Colonic mucosa (tissue), 4 donors: ENCODE results near the gene OLIG2. TPM values are rescaled to one million over a fixed set of nuclear protein-coding genes. Genes with fewer than 3 reads are reported as not detected.

ENCODE experiments used
- DNase-seq: peaks from one replicate; pipeline ENCODE4 v3.0.0-alpha.2; 2020
- H3K27ac ChIP-seq: fragments of 200-600 bp; one replicate; pipeline ENCODE4 v1.8.0; 2021
- H3K27me3 ChIP-seq: fragments of 200-600 bp; one replicate; pipeline ENCODE4 v1.8.0; 2021
- H3K36me3 ChIP-seq: fragments of 200-600 bp; one replicate; pipeline ENCODE4 v1.8.0; 2021
- H3K4me1 ChIP-seq: fragments of 200-600 bp; one replicate; pipeline ENCODE4 v1.8.0; 2021; ENCODE audit warnings: mild to moderate bottlenecking
- H3K4me3 ChIP-seq: fragments of 200-600 bp; one replicate; pipeline ENCODE4 v1.8.0; 2021
- H3K9ac ChIP-seq, 2 donors: one replicate each; pipeline ENCODE4 v1.7.0; 2013; ENCODE audit warnings: control low read depth in 2 of 2, low read depth in 2 of 2, low read length in 2 of 2
- H3K9me3 ChIP-seq: fragments of 200-600 bp; one replicate; pipeline ENCODE4 v1.8.0; 2021
- intact Hi-C: fragments of 100-400 bp; cut with DNase I; formaldehyde crosslinking; loops from one replicate; pipeline ENCODE4 v1.14.1; 2022
- total RNA-seq, 2 donors: library from RNA; stranded (reverse); fragmentation: NEBNext Ultra II Directional in 1 of 2; extraction: Animal tissue kit (Norgen Biotek cat#: 25700) in 1 of 2; gene quantifications; one replicate each; pipeline ENCODE4 v1.2.1, GENCODE V29; 2021
- TF ChIP-seq, protein P1 (sequence below): fragments of 200-600 bp; IDR thresholded peaks from one replicate; pipeline ENCODE4 v1.8.0; 2022; ENCODE audit warnings: antibody characterized with exemption, mild to moderate bottlenecking
- donor health status: healthy.
- donor health status: DM: no; HTN: no; CAD: no.
- donor health status: DM: no; HTN: no; CAD: no.

The OLIG2 gene
- total RNA-seq, 2 donors from 2014 or later, result not detected

GRCh38 chr21:33061233-33061632, 35.5 kb downstream of the OLIG2 start:
- Histone ChIP-seq H3K27me3 (peaks cover 3% of the 10 kb centered on the region), H3K36me3 (no peaks in the 10 kb centered on the region), H3K9ac (no peak overlapping the region), H3K9me3 (no peaks in the 10 kb centered on the region), H3K27ac (no peak overlapping the region), H3K4me3 (no peak overlapping the region), H3K4me1 (no peaks in the 10 kb centered on the region)
- intact Hi-C loops, result no loop called here
- TF ChIP-seq, protein P1, sequence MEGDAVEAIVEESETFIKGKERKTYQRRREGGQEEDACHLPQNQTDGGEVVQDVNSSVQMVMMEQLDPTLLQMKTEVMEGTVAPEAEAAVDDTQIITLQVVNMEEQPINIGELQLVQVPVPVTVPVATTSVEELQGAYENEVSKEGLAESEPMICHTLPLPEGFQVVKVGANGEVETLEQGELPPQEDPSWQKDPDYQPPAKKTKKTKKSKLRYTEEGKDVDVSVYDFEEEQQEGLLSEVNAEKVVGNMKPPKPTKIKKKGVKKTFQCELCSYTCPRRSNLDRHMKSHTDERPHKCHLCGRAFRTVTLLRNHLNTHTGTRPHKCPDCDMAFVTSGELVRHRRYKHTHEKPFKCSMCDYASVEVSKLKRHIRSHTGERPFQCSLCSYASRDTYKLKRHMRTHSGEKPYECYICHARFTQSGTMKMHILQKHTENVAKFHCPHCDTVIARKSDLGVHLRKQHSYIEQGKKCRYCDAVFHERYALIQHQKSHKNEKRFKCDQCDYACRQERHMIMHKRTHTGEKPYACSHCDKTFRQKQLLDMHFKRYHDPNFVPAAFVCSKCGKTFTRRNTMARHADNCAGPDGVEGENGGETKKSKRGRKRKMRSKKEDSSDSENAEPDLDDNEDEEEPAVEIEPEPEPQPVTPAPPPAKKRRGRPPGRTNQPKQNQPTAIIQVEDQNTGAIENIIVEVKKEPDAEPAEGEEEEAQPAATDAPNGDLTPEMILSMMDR, result no peak
- DNase-seq, result no peak

GRCh38 chr21:33063375-33063883, 37.7 kb downstream of the OLIG2 start:
- Histone ChIP-seq H3K27ac (no peak overlapping the region), H3K9ac (no peak overlapping the region), H3K4me3 (no peak overlapping the region), H3K36me3 (no peaks in the 10 kb centered on the region), H3K27me3 (peaks cover 8% of the 10 kb centered on the region), H3K4me1 (no peaks in the 10 kb centered on the region), H3K9me3 (no peaks in the 10 kb centered on the region)
- no peak for DNase-seq
- intact Hi-C loops, result no loop called here
- TF ChIP-seq, protein P1, result no peak

- TF ChIP-seq, protein P1, result no peak
- no peak overlapping the region for H3K27ac ChIP-seq
Observed at GRCh38 chr21:33063907-33064622, 38.3 kb downstream of the OLIG2 start.

DNA sequence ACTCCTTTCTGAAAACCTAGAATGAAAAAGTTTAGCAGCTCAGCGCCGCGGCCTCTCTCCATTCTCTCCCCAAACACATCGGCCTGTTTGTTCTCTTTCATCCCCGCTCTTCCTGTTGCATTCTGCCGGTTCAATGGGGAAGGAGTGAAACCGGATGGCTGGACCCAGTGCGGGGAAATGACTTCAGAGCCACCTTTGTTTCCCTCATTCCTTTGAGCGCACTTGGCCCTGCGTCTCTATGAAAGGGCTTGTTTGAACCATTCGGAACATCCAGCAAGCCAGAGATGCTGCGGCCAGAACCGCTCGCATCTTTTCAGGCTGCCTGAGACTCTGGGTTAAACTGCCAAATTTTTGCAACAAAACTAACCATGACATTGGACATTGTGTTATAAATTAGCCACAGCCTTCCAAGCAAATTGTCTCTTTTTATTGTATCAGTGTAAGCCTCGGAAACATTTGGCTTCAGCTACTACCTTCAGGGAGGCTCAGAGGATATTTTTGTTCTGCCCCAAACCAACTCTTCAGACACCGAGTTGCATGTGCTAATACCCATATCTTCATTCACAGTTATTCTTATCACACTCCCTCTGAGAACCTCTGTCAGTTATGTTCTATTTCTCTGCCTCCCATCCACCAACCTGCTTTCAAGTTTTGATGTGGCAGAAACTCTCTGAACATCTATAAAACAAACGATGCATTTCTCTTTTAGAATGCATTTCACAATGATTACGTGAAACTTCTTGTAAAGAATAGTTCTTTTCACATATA, 39.1 kb downstream of the OLIG2 start:
- H3K4me3 ChIP-seq, result no peak overlapping the region
- no peaks in the 10 kb centered on the region for H3K4me1 ChIP-seq
- TF ChIP-seq, protein P1, result no peak
- no peaks in the 10 kb centered on the region for H3K36me3 ChIP-seq
- no peak overlapping the region for H3K9ac ChIP-seq
- no peak overlapping the region for H3K27ac ChIP-seq
- peaks cover 21% of the 10 kb centered on the region for H3K27me3 ChIP-seq
- no peak for DNase-seq
- intact Hi-C loops, result no loop called here
- H3K9me3 ChIP-seq, result no peaks in the 10 kb centered on the region

More at GRCh38 chr21:33063907-33064622, 38.3 kb downstream of the OLIG2 start:
- Histone ChIP-seq H3K9me3 (no peaks in the 10 kb centered on the region), H3K9ac (no peak overlapping the region), H3K4me3 (no peak overlapping the region), H3K36me3 (no peaks in the 10 kb centered on the region), H3K27me3 (peaks cover 15% of the 10 kb centered on the region), H3K4me1 (no peaks in the 10 kb centered on the region)
- no peak for DNase-seq
- intact Hi-C loops, result no loop called here

DNA sequence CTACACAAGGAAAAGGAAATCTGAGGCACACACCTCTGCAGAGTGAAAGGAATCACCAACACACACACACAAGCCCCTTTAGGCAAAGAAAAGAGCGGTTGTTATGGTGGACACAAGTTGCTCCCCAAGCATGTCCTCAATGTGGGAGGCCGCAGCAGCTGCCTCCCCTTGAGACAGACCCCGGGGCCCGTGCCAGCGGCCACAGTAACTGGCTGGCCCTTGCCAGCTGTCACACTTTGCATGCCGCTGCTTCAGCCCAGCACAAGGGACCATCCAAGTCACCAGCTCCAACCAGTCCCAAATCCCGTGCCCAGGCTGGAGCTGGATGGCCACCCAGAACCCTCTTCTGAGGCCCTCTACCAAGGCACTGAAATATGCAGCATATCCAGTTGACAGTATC, 41.3 kb downstream of the OLIG2 start:
- TF ChIP-seq, protein P1, result no peak
- Histone ChIP-seq H3K36me3 (no peaks in the 10 kb centered on the region), H3K4me3 (no peak overlapping the region), H3K9ac (no peak overlapping the region), H3K27me3 (peaks cover 41% of the 10 kb centered on the region), H3K4me1 (peaks cover 7% of the 10 kb centered on the region), H3K27ac (no peak overlapping the region), H3K9me3 (no peaks in the 10 kb centered on the region)
- no peak for DNase-seq
- intact Hi-C loops, result no loop called here
